Measurements from ENCODE around the gene C1orf21. TPM values are rescaled to one million over a fixed set of nuclear protein-coding genes. Genes with fewer than 3 reads are reported as not detected.

The C1orf21 gene
- total RNA-seq, 1 donor from 2014 or later, result 44.6 TPM

DNA sequence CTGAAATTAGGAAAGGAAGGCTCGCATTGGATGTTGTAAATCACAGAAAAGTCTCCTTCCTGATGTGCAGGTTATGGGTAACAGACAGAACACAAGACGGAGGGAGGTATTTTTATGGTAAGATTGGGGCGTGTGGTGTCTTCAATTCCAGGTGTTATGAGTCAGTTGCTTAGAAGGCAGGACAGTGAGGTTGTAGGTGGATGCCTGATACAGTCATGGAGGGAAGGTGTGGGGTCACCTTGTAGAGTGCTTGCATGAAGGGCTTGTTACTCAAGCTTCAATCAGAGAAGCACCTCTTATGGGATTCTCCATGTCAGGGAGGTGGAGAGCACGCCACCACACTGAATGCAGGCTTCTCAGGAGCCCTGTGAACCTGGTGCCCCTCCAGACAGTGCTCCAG lies 63.1 kb downstream of the C1orf21 start:
- peaks cover 17% of the 10 kb centered on the region for H3K4me1 Mint-ChIP-seq (ENCODE audit: unreplicated experiment)
- peaks cover 11% of the 10 kb centered on the region for H3K36me3 Mint-ChIP-seq
- TF ChIP-seq, protein P1, sequence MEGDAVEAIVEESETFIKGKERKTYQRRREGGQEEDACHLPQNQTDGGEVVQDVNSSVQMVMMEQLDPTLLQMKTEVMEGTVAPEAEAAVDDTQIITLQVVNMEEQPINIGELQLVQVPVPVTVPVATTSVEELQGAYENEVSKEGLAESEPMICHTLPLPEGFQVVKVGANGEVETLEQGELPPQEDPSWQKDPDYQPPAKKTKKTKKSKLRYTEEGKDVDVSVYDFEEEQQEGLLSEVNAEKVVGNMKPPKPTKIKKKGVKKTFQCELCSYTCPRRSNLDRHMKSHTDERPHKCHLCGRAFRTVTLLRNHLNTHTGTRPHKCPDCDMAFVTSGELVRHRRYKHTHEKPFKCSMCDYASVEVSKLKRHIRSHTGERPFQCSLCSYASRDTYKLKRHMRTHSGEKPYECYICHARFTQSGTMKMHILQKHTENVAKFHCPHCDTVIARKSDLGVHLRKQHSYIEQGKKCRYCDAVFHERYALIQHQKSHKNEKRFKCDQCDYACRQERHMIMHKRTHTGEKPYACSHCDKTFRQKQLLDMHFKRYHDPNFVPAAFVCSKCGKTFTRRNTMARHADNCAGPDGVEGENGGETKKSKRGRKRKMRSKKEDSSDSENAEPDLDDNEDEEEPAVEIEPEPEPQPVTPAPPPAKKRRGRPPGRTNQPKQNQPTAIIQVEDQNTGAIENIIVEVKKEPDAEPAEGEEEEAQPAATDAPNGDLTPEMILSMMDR (conservative IDR thresholded peaks at IDR 0.05), result no peak
- no peaks in the 10 kb centered on the region for H3K27me3 Mint-ChIP-seq
- H3K4me3 Mint-ChIP-seq, result no peak overlapping the region
- H3K9me3 Mint-ChIP-seq, result no peaks in the 10 kb centered on the region
- peak overlapping the region; percentile 20 for H3K27ac Mint-ChIP-seq
- no peak for DNase-seq (ENCODE audit: extremely low spot score, unreplicated experiment)

- H3K9me3 Mint-ChIP-seq, result no peaks in the 10 kb centered on the region
- TF ChIP-seq, protein P1 (conservative IDR thresholded peaks at IDR 0.05), result no peak
- no peak for DNase-seq (ENCODE audit: extremely low spot score, unreplicated experiment)
- H3K4me3 Mint-ChIP-seq, result no peak overlapping the region
- no peaks in the 10 kb centered on the region for H3K27me3 Mint-ChIP-seq
- no peak overlapping the region for H3K27ac Mint-ChIP-seq
- peaks cover 29% of the 10 kb centered on the region for H3K4me1 Mint-ChIP-seq (ENCODE audit: unreplicated experiment)
- peaks cover 4% of the 10 kb centered on the region for H3K36me3 Mint-ChIP-seq
These were observed 69.0 kb downstream of the C1orf21 start for GRCh38 chr1:184455786-184456185.

DNA sequence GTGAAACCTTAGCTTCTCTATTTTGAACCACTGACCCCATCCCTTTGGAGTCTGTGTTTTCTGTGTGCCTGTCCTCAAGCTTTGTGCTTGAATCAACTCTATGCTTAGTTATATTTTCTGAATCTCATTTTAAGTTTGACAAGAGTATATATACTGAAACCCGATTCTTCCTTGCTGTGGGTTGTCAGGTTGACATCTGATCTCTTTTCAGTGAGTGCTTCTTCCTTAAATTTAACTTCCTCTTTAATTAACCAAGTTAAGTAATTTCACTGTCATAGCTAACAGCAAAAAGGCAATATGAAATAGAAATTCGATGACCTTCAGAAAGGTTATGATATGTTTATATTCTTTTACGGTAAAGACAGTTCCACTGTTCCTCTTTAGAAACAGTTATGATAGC lies 69.4 kb downstream of the C1orf21 start:
- H3K27me3 Mint-ChIP-seq, result no peaks in the 10 kb centered on the region
- no peak overlapping the region for H3K27ac Mint-ChIP-seq
- H3K4me1 Mint-ChIP-seq (ENCODE audit: unreplicated experiment), result peaks cover 33% of the 10 kb centered on the region
- DNase-seq (ENCODE audit: extremely low spot score, unreplicated experiment), result no peak
- H3K9me3 Mint-ChIP-seq, result no peaks in the 10 kb centered on the region
- TF ChIP-seq, protein P1 (conservative IDR thresholded peaks at IDR 0.05), result no peak
- H3K36me3 Mint-ChIP-seq, result peaks cover 4% of the 10 kb centered on the region
- no peak overlapping the region for H3K4me3 Mint-ChIP-seq

DNA sequence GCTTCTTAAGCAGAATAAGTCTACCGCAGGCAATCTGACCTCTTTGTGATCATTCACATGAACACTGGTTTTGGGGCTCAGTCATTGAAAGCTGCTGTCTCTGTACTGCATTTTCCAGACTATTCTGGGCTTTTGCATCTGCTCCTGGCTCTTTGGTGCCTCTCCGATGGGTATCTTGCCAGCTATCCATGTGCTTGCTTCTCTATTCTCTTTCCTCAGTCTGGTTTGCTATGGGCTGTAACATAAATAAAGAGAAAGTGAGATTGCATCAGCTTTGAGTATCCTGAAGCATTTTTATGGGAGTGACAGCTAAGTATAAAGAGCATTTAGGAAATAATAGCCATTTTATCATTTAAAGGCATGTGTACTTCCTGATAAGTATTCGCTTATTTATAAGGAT lies 70.7 kb downstream of the C1orf21 start:
- H3K9me3 Mint-ChIP-seq, result no peaks in the 10 kb centered on the region
- H3K4me1 Mint-ChIP-seq (ENCODE audit: unreplicated experiment), result peaks cover 40% of the 10 kb centered on the region
- TF ChIP-seq, protein P1 (conservative IDR thresholded peaks at IDR 0.05), result no peak
- DNase-seq (ENCODE audit: extremely low spot score, unreplicated experiment), result no peak
- no peak overlapping the region for H3K4me3 Mint-ChIP-seq
- H3K27me3 Mint-ChIP-seq, result no peaks in the 10 kb centered on the region
- peaks cover 4% of the 10 kb centered on the region for H3K36me3 Mint-ChIP-seq
- no peak overlapping the region for H3K27ac Mint-ChIP-seq

GRCh38 chr1:184461321-184461720 lies 74.5 kb downstream of the C1orf21 start:
- peaks cover 4% of the 10 kb centered on the region for H3K36me3 Mint-ChIP-seq
- no peaks in the 10 kb centered on the region for H3K27me3 Mint-ChIP-seq
- H3K4me3 Mint-ChIP-seq, result no peak overlapping the region
- H3K4me1 Mint-ChIP-seq (ENCODE audit: unreplicated experiment), result peaks cover 22% of the 10 kb centered on the region
- peaks cover 5% of the 10 kb centered on the region for H3K9me3 Mint-ChIP-seq
- no peak for DNase-seq (ENCODE audit: extremely low spot score, unreplicated experiment)
- TF ChIP-seq, protein P1 (conservative IDR thresholded peaks at IDR 0.05), result no peak
- no peak overlapping the region for H3K27ac Mint-ChIP-seq

DNA sequence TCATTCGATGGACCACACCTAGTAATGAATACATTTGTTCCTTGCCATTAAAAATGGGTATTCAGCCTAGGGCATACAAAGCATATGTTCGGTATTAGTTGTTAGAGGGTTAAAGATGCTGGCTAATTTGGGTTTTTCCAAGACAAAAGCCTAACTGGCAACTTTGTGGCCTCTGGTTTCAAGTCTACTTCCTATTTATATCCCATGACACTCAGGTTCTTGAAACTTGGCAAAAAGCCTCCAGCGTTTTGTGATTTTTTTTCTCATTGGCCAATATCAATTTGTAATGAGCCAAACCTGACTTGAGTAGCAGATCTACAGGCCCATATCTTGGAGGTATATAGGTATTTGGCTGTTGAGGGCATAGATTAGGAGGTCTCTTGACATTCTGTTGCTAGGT lies 75.3 kb downstream of the C1orf21 start:
- Mint-ChIP-seq H3K4me3 (no peak overlapping the region), H3K9me3 (peaks cover 5% of the 10 kb centered on the region), H3K27ac (no peak overlapping the region), H3K36me3 (peaks cover 4% of the 10 kb centered on the region), H3K27me3 (no peaks in the 10 kb centered on the region), H3K4me1 (ENCODE audit: unreplicated experiment) (peaks cover 18% of the 10 kb centered on the region)
- DNase-seq (ENCODE audit: extremely low spot score, unreplicated experiment), result no peak
- TF ChIP-seq, protein P1 (conservative IDR thresholded peaks at IDR 0.05), result no peak
